Smooth muscle cell (in vitro differentiated cells): ENCODE measurements around the gene ZNF438. TPM values are rescaled to one million over a fixed set of nuclear protein-coding genes. Genes with fewer than 3 reads are reported as not detected.

Source experiments
- DNase-seq: peaks from one replicate; lab custom pipeline; 2025; ENCODE audit not compliant: unreplicated experiment; lab: John Stamatoyannopoulos, UW
- H2AFZ ChIP-seq: fragments of 200-600 bp; sonication (generic); 2 replicates; pipeline ENCODE4 v1.6.0; 2016; ENCODE audit warnings: antibody characterized with exemption, low read depth, mild to moderate bottlenecking
- H3F3A ChIP-seq: fragments of 200-600 bp; sonication (generic); 2 replicates; pipeline ENCODE4 v1.6.0; 2017; ENCODE audit warnings: antibody characterized with exemption, low read depth
- H3K27ac ChIP-seq: fragments of 200-600 bp; sonication (generic); 2 replicates; pipeline ENCODE4 v1.5.1; 2016; ENCODE audit warnings: low read depth, mild to moderate bottlenecking
- H3K27me3 ChIP-seq: fragments of 200-600 bp; sonication (generic); 2 replicates; pipeline ENCODE4 v1.6.1; 2016; ENCODE audit warnings: low read depth, mild to moderate bottlenecking
- H3K36me3 ChIP-seq: fragments of 200-600 bp; sonication (generic); 2 replicates; pipeline ENCODE4 v1.5.1; 2016; ENCODE audit warnings: low read depth
- H3K4me1 ChIP-seq: fragments of 200-600 bp; sonication (generic); 2 replicates; pipeline ENCODE4 v1.5.1; 2016; ENCODE audit warnings: low read depth
- H3K4me2 ChIP-seq: fragments of 200-600 bp; sonication (generic); 2 replicates; pipeline ENCODE4 v1.6.0; 2016; ENCODE audit warnings: mild to moderate bottlenecking
- H3K4me3 ChIP-seq: fragments of 200-600 bp; sonication (generic); 2 replicates; pipeline ENCODE4 v1.5.1; 2016; ENCODE audit warnings: mild to moderate bottlenecking
- H3K79me2 ChIP-seq: fragments of 200-600 bp; sonication (generic); 2 replicates; pipeline ENCODE4 v1.6.0; 2016; ENCODE audit warnings: low read depth, mild to moderate bottlenecking
- H3K9ac ChIP-seq: fragments of 200-600 bp; sonication (generic); 2 replicates; pipeline ENCODE4 v1.6.0; 2016; ENCODE audit warnings: low read depth
- H3K9me3 ChIP-seq: fragments of 200-600 bp; sonication (generic); replicated peaks from 2 replicates; pipeline ENCODE4 v1.5.1; 2016; ENCODE audit warnings: low read depth
- H4K20me1 ChIP-seq: fragments of 200-600 bp; sonication (generic); 2 replicates; pipeline ENCODE4 v1.6.0; 2016; ENCODE audit warnings: low read depth
- CTCF ChIP-seq: fragments of 200-600 bp; sonication (generic); IDR thresholded peaks from 2 replicates; pipeline ENCODE4 v1.5.1; 2017; ENCODE audit warnings: borderline replicate concordance, mild to moderate bottlenecking, antibody characterized with exemption; ENCODE audit not compliant: insufficient read depth, poor library complexity, severe bottlenecking
- WGBS: methylation state at CpG from one replicate; pipeline ENCODE4 v1.1.7; 2016; ENCODE audit warnings: low lambda C conversion rate; 5-methylcytosine and 5-hydroxymethylcytosine counted together
- polyA plus RNA-seq: library from polyadenylated mRNA; unstranded; fragments of >200 nt; fragmentation: Nextera tagmentation; extraction: Ambion mirVana; gene quantifications from 2 replicates; pipeline ENCODE4 v1.2.1, GENCODE V29; 2016
- total RNA-seq: library from RNA; depleted of rRNA; stranded (reverse); fragments of >200 nt; gene quantifications from 2 replicates; pipeline ENCODE4 v1.2.3, GENCODE V29; 2014

Gene ZNF438
- total and polyA plus RNA-seq, 2 experiments from 2014 or later: 2.8 to 3.4 TPM

- no peaks in the 10 kb centered on the region for H3K79me2 ChIP-seq
- no peak overlapping the region for H2AFZ ChIP-seq
- TF ChIP-seq CTCF: no peak
- H3K27me3 ChIP-seq: no peaks in the 10 kb centered on the region
- DNase-seq: no peak
- no peak overlapping the region for H3K4me3 ChIP-seq
- H3K9ac ChIP-seq: no peak overlapping the region
- no peaks in the 10 kb centered on the region for H3K4me1 ChIP-seq
- no peak overlapping the region for H3K4me2 ChIP-seq
- no peaks in the 10 kb centered on the region for H3F3A ChIP-seq
- no peaks in the 10 kb centered on the region for H3K36me3 ChIP-seq
- no peaks in the 10 kb centered on the region for H4K20me1 ChIP-seq
- no peaks in the 10 kb centered on the region for H3K9me3 ChIP-seq
- no peak overlapping the region for H3K27ac ChIP-seq
Measured at GRCh38 chr10:30883116-30883515, 148.5 kb downstream of the ZNF438 start.

GRCh38 chr10:30882281-30882680 lies 149.4 kb downstream of the ZNF438 start:
- Histone ChIP-seq H3K79me2 (no peaks in the 10 kb centered on the region), H4K20me1 (no peaks in the 10 kb centered on the region), H3K4me3 (no peak overlapping the region), H3F3A (no peaks in the 10 kb centered on the region), H3K4me2 (no peak overlapping the region), H3K9ac (no peak overlapping the region), H3K9me3 (no peaks in the 10 kb centered on the region), H2AFZ (no peak overlapping the region), H3K27me3 (no peaks in the 10 kb centered on the region), H3K27ac (no peak overlapping the region), H3K36me3 (no peaks in the 10 kb centered on the region), H3K4me1 (no peaks in the 10 kb centered on the region)
- DNase-seq: no peak
- no peak for TF ChIP-seq CTCF
- WGBS: 89% methylated on average over 1 of the region's 1 CpG

- Histone ChIP-seq H3K36me3 (no peaks in the 10 kb centered on the region), H2AFZ (no peak overlapping the region), H3K4me3 (no peak overlapping the region), H3K9ac (no peak overlapping the region), H3K79me2 (no peaks in the 10 kb centered on the region), H3K4me2 (no peak overlapping the region), H4K20me1 (no peaks in the 10 kb centered on the region), H3K9me3 (no peaks in the 10 kb centered on the region), H3K27me3 (no peaks in the 10 kb centered on the region), H3F3A (no peaks in the 10 kb centered on the region), H3K4me1 (no peaks in the 10 kb centered on the region), H3K27ac (no peak overlapping the region)
- 91% methylated on average over 5 of the region's 5 CpGs for WGBS
- DNase-seq: no peak
- no peak for TF ChIP-seq CTCF
Measured at GRCh38 chr10:30878920-30879319, 152.7 kb downstream of the ZNF438 start.

GRCh38 chr10:30877111-30877510 lies 154.6 kb downstream of the ZNF438 start:
- Histone ChIP-seq H3K9me3 (no peaks in the 10 kb centered on the region), H3F3A (no peaks in the 10 kb centered on the region), H3K4me1 (no peaks in the 10 kb centered on the region), H3K4me3 (no peak overlapping the region), H3K27me3 (no peaks in the 10 kb centered on the region), H2AFZ (no peak overlapping the region), H4K20me1 (no peaks in the 10 kb centered on the region), H3K4me2 (no peak overlapping the region), H3K36me3 (no peaks in the 10 kb centered on the region), H3K79me2 (no peaks in the 10 kb centered on the region), H3K9ac (no peak overlapping the region), H3K27ac (no peak overlapping the region)
- DNase-seq: no peak
- no peak for TF ChIP-seq CTCF
